Measurements from ENCODE around the gene IREB2. TPM values are rescaled to one million over a fixed set of nuclear protein-coding genes. Genes with fewer than 3 reads are reported as not detected.

Gene IREB2
- total and polyA plus RNA-seq, 7 donors, result 11.0 to 46.5 (median 29.2) TPM

- Histone ChIP-seq H3K27ac (no peak overlapping the region), H3K36me3 (ENCODE audit: insufficient read depth in 1 of 2, low read depth in 1 of 2) (no peaks in the 10 kb centered on the region), H3K4me1 (no peaks in the 10 kb centered on the region), H3K27me3 (ENCODE audit: insufficient read depth in 3 of 3, low read length in 2 of 3) (no peaks in the 10 kb centered on the region), H3K9me3 (no peaks in the 10 kb centered on the region), H3K4me3 (no peak overlapping the region)
- no peak for ATAC-seq
- intact Hi-C loops (cut with DNase I), result no loop called here
- no peak for DNase-seq
- 39 to 53% (median 45%) methylated on average over 1 of the region's 1 CpG for WGBS, 3 donors
- no peak for TF ChIP-seq CTCF (IDR thresholded peaks at IDR 0.05)
These were observed 12.4 kb upstream of the IREB2 start for GRCh38 chr15:78425643-78426042.

DNA sequence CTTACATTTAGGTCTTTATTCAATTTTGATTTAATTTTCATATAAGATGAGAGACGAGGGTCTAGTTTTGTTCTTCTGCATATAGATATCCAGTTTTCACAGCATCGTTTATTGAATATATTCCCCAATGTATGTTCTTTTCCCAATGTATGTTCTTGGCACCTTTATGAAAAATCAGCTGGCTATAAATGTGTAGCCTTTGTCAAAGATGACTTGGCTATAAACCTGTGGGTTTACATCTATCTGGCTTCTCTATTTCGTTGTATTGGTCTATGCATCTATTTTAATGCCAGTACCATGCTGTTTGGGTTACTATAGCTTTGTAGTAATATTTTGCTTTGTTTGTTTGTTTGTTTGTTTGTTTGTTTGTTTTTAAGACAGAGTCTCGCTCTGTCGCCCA, 11.7 kb upstream of the IREB2 start:
- ATAC-seq (no peak), DNase-seq (no peak)
- no peak overlapping the region for H3K4me3 ChIP-seq
- H3K4me1 ChIP-seq, result no peaks in the 10 kb centered on the region
- no peaks in the 10 kb centered on the region for H3K9me3 ChIP-seq
- 83 to 90% (median 88%) methylated on average over 5 of the region's 5 CpGs for WGBS, 3 donors
- no peak for TF ChIP-seq CTCF (IDR thresholded peaks at IDR 0.05)
- H3K27me3 ChIP-seq (ENCODE audit: insufficient read depth in 3 of 3, low read length in 2 of 3), result no peaks in the 10 kb centered on the region
- intact Hi-C loops (cut with DNase I), result no loop called here
- H3K27ac ChIP-seq, result no peak overlapping the region
- no peaks in the 10 kb centered on the region for H3K36me3 ChIP-seq (ENCODE audit: insufficient read depth in 1 of 2, low read depth in 1 of 2)

DNA sequence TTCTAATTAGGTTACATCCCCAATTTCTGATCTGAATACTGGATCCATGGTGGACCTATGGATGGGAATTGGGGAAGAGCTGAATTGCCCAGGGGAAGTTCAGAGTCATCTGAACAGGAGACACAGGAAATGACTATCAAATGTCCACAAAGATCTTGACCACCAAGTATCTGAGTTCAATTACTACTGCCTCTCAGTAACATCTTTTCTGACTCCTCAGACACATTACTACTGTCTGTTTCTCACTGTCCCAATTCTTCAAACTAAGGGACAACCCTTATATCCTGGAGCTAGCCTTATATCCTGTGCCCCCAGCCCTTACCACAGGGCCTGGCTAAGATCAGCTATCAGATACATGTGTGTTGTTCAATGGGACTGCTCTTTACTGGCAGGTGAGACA, 10.1 kb upstream of the IREB2 start:
- intact Hi-C loops (cut with DNase I), result no loop called here
- H3K4me1 ChIP-seq, result no peaks in the 10 kb centered on the region
- no peak overlapping the region for H3K4me3 ChIP-seq
- H3K9me3 ChIP-seq, result no peaks in the 10 kb centered on the region
- H3K27me3 ChIP-seq (ENCODE audit: insufficient read depth in 3 of 3, low read length in 2 of 3), result no peaks in the 10 kb centered on the region
- no peaks in the 10 kb centered on the region for H3K36me3 ChIP-seq (ENCODE audit: insufficient read depth in 1 of 2, low read depth in 1 of 2)
- ATAC-seq (no peak), DNase-seq (no peak)
- no peak overlapping the region for H3K27ac ChIP-seq
- no peak for TF ChIP-seq CTCF (IDR thresholded peaks at IDR 0.05)

DNA sequence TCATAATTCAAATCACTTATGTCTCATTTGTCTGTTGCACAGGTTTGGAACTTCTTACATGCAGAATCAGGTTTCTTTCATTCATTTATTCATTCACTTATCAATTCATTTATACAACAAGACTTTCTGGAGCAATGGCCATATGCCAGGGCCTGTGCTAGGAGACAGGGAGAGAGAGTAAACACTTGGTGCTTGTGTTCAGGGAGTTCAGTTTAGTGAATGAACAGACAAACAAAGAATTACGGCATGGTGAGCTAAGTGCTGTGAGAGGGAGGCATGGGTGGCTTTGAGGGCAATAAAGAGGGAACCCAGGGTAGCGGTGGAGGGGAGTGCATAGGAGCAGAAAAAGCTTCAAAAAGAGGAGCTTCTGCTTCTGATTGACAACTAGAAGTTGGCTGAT, 8.5 kb upstream of the IREB2 start:
- ATAC-seq, result no peak
- intact Hi-C loops (cut with DNase I), result no loop called here
- WGBS, 3 donors, result 57 to 79% (median 62%) methylated on average over 2 of the region's 2 CpGs

More for the DNA sequence above, 8.5 kb upstream of the IREB2 start:
- Histone ChIP-seq H3K27ac (no peak overlapping the region), H3K4me1 (no peaks in the 10 kb centered on the region), H3K27me3 (ENCODE audit: insufficient read depth in 3 of 3, low read length in 2 of 3) (no peaks in the 10 kb centered on the region), H3K9me3 (no peaks in the 10 kb centered on the region), H3K4me3 (no peak overlapping the region), H3K36me3 (ENCODE audit: insufficient read depth in 1 of 2, low read depth in 1 of 2) (no peaks in the 10 kb centered on the region)
- no peak for TF ChIP-seq CTCF (IDR thresholded peaks at IDR 0.05)
- DNase-seq, result no peak

All from psoas muscle (tissue), 8 donors.